ENCODE measurements around the gene UNKL. TPM values are rescaled to one million over a fixed set of nuclear protein-coding genes. Genes with fewer than 3 reads are reported as not detected.

The UNKL gene
- total RNA-seq, 1 experiment from 2014 or later, result 40.5 TPM

DNA sequence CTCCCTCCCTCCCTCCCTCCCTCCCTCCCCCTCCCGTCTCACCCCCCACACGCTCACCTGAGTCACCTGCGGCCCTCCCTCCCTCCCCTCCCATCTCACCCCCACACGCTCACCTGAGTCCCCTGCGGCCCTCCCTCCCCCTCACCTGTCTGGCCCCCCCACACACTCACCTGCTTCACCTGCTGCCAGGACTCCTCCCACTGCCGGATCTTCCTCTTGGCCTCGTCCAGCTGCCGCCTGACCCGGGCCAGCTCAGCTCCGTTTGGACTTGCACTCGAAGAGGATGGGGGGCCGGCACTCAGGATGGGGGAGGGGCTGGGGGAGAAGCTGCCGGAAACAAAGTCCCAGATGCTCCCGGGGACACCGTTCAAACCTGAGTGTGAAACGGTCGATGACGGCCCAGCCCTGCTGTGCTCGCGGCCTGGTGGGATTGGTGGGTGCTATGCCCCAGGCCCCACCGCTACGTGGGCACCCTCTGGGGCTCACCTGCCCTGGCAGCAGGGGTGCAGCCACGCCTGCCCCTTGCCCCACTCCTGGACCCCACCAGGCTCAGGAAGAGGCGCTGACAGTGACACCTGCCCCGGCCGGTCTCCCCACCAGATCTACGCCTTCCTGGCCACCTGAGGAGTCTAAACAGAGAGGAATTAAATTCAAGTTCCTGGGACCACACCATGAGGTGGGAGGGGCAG is 46.9 kb downstream of the UNKL start:
- in situ Hi-C loops (cut with HindIII; ENCODE audit: low pct_unique_long_range_greater_than_20kb, low sequenced_read_pairs), result no loop called here
- no peak for DNase-seq (ENCODE audit: low read depth)

- no peak for DNase-seq (ENCODE audit: low read depth)
- in situ Hi-C loops (cut with HindIII; ENCODE audit: low pct_unique_long_range_greater_than_20kb, low sequenced_read_pairs), result no loop called here
Measured at GRCh38 chr16:1366712-1367299, 47.7 kb downstream of the UNKL start.

DNA sequence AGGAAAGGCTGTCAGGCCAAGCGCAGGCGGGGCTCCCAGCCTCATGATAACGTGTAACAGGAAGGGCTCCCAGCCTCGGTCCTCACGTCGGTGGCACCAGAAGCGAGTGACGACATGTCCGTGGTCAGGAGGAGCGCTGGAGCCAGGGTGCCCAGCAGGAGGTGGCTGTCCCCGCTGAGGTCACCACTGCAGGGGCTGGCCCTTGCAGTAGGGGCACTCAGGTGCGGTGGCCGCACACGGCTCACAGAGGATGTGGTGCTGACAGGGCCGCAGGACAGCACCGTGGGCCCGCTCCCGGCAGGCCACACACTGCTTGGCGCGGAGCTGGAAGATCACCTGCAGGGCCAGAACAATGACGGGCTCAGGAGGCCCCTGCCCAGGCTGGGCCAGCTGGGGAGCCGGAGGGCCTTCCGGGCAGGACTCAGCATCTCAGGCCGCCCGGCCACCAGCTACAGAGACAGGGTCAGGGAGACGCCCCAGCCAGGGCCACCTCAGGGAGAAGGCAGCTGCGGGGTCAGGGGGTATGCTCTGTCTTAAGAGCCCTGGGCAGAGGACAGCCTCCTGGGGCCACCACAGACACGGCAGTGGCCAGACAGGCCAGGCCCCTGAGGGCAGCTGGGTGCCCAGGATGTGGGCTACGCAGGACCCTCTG is 48.3 kb downstream of the UNKL start:
- DNase-seq (ENCODE audit: low read depth), result no peak
- in situ Hi-C loops (cut with HindIII; ENCODE audit: low pct_unique_long_range_greater_than_20kb, low sequenced_read_pairs), result no loop called here

- in situ Hi-C loops (cut with HindIII; ENCODE audit: low pct_unique_long_range_greater_than_20kb, low sequenced_read_pairs), result no loop called here
- DNase-seq (ENCODE audit: low read depth), result no peak
Measured at GRCh38 chr16:1364510-1364909, 50.0 kb downstream of the UNKL start.

DNA sequence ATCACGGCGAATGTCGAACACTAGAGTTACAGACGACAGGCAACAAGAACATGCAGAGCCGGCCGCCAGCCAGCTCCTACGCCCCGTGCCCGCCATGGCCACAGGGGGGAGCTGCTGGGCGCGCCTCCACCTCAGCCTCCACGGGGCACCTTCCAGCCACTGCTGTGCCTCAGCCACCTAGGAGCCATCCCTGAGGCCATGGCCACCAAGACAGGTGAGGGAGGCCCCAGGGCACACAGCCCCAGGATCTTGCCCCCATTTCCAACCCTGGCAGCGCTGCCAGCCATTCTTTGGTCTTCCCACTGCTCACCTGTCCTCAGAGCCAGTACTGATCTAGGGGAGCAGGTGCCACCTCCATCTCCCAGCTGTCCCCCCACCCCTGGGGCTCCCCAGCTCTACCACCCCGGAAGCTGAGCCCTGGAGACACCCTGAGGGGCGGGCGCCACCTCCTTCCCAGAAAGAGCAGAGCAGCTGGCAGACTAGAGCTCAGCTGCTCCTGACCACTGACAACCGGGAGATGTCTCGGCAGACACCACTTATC is 50.9 kb downstream of the UNKL start:
- peak; percentile 50 for DNase-seq (ENCODE audit: low read depth)
- in situ Hi-C loops (cut with HindIII; ENCODE audit: low pct_unique_long_range_greater_than_20kb, low sequenced_read_pairs), result no loop called here

DNA sequence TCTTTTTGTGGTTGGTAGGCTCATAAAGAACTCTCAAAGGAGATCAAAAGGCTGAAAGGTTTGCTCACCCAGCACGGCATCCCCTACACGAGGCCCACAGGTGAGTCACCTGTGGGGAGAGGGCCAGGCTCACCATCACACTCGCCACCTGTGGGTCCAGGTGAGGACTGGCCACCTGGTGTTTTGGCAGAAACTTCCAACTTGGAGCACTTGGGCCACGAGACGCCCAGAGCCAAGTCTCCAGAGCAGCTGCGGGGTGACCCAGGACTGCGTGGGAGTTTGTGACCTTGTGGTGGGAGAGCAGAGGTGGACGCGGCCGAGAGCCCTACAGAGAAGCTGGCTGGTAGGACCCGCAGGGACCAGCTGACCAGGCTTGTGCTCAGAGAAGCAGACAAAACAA is 51.7 kb downstream of the UNKL start:
- DNase-seq (ENCODE audit: low read depth), result no peak
- in situ Hi-C loops (cut with HindIII; ENCODE audit: low pct_unique_long_range_greater_than_20kb, low sequenced_read_pairs), result no loop called here

DNA sequence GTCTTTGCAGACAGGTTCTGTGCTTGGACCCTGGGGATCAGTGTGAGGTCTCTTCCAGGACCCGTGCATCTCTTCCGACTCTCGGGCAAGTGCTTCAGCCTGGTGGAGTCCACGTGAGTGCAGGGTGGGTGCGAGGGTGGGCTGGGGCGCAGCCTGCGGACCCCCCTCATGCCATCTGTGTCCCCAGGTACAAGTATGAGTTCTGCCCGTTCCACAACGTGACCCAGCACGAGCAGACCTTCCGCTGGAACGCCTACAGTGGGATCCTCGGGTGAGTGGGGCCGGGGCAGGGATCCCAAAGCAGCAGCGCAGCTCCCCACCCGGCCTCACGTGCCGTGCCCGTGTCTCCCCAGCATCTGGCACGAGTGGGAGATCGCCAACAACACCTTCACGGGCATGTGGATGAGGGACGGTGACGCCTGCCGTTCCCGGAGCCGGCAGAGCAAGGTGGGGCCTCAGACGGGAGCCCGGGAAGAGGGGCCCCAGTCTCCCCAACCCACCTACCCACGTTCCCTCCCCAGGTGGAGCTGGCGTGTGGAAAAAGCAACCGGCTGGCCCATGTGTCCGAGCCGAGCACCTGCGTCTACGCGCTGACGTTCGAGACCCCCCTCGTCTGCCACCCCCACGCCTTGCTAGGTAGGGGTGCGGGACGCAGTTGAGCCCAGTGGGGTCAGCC is 52.7 kb downstream of the UNKL start:
- DNase-seq (ENCODE audit: low read depth), result no peak
- in situ Hi-C loops (cut with HindIII; ENCODE audit: low pct_unique_long_range_greater_than_20kb, low sequenced_read_pairs), result no loop called here

GRCh38 chr16:1357906-1358566 is 56.5 kb downstream of the UNKL start:
- DNase-seq (ENCODE audit: low read depth), result peak; percentile 53
- in situ Hi-C loops (cut with HindIII; ENCODE audit: low pct_unique_long_range_greater_than_20kb, low sequenced_read_pairs), result no loop called here

DNA sequence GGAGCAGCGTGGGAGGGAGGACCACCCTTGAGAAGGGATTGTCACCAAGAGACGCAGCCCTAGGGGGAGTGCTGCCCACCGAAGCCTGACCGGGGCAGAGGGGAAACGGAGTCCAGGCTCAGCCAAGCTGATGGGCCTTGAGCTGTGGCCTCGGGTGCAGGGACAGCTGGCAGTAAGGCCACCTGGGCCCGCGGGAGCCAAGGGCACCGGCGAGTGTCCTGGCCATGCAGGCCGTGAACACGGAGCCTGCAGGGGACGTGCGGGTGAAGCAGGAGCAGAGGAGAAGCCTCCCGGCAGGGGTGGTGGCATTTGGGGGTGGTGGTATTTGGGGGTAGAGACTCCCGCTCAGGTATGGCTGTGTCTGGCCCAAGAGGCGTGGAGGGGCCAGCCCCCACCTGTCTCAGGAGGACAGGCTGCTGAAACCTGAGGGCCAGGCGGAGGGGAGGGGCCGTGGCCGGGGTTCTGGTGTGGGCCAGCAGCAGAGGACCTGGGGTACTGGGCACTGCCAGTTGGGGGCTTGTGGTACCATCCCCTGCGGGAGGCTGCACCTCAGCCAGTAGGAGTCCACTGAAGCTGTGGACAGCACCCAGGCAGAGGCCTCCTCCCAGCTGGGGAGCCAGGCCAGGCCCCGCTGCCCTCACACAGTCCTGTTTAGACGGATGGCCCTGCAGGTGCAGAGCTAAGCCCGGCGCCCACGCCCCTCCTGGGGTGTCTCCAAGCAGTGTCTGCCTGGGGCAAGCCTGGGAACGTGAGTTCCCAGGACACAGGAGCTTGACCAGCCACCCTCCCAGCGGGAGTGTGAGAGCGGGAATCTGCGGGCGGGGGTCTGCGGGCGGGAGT is 58.2 kb downstream of the UNKL start:
- DNase-seq (ENCODE audit: low read depth), result no peak
- in situ Hi-C loops (cut with HindIII; ENCODE audit: low pct_unique_long_range_greater_than_20kb, low sequenced_read_pairs), result no loop called here

DNA sequence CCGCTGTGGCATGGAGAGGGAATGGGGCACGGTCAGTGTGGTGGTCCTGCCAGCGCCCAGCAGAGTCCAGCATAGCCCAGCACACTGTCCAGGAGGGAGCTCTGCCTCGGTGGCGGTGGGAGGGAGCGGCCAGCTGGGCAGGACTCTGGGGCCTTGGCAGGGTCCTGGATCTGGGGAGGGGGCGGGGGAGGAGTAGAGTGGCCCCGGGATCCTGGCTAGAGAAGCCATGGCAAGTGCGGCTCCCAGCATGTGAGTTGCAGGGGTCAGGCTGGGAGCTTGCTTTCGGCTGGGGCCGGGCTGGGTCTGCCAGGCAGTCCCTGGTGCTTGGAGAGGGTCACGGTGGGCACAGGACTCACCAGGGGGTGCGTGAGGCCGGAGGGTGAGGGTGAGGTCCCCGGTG is 58.9 kb downstream of the UNKL start:
- no peak for DNase-seq (ENCODE audit: low read depth)
- in situ Hi-C loops (cut with HindIII; ENCODE audit: low pct_unique_long_range_greater_than_20kb, low sequenced_read_pairs), result no loop called here

GRCh38 chr16:1354815-1355540 is 59.5 kb downstream of the UNKL start:
- in situ Hi-C loops (cut with HindIII; ENCODE audit: low pct_unique_long_range_greater_than_20kb, low sequenced_read_pairs), result no loop called here
- no peak for DNase-seq (ENCODE audit: low read depth)

GRCh38 chr16:1351582-1352362 is 62.7 kb downstream of the UNKL start, which contains the start of the genes GNPTG and TSR3:
Gene GNPTG, plus strand, starts transcription at chr16:1351931. Its CDS starts 35 bp downstream, at chr16:1351966.
Gene TSR3, minus strand, starts transcription at chr16:1351878. Its CDS starts 74 bp downstream, at chr16:1351804.
- peak; percentile 83 for DNase-seq (ENCODE audit: low read depth)
- in situ Hi-C loops (cut with HindIII; ENCODE audit: low pct_unique_long_range_greater_than_20kb, low sequenced_read_pairs), result no loop called here

DNA sequence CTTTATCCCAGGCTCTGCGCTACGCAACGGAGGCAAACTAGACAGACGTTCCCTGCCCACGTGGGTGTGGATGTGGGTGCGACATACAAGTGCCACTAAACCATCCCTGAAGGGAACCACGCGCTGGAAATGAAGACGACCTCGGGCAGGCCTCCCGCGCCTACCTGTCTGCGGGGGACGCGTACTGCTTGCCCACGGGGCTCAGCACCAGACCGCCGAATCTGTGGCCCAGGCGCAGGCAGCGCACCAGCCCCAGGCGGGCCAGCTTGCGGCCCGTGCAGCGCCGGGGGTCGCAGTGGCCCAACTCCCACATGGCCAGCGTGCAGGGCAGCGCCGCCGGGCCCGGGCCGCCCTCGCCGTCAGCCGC is 63.3 kb downstream of the UNKL start:
- in situ Hi-C loops (cut with HindIII; ENCODE audit: low pct_unique_long_range_greater_than_20kb, low sequenced_read_pairs), result no loop called here
- no peak for DNase-seq (ENCODE audit: low read depth)

- in situ Hi-C loops (cut with HindIII; ENCODE audit: low pct_unique_long_range_greater_than_20kb, low sequenced_read_pairs), result no loop called here
- DNase-seq (ENCODE audit: low read depth), result no peak
Measured at GRCh38 chr16:1350691-1351090, 63.8 kb downstream of the UNKL start.

DNA sequence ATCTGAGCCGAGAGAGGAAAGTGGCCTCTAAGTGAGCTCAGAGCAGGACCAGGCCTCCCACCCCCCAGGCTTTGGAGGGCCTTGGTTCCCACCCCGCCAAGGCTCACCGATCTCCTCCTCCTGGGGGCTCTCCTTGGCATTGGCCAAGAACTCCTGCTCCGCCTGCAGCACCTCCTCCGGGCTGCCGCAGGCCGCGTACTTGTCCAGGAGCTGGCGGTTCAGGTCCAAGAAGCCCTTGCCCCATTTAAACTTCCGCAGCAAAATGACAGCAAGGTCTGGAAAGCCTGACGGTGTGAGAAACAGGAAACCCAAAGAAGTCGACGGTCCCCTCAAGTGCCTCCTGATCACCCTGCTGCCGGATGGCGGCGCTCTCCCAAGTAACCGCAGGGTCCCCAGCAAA is 64.6 kb downstream of the UNKL start:
- in situ Hi-C loops (cut with HindIII; ENCODE audit: low pct_unique_long_range_greater_than_20kb, low sequenced_read_pairs), result no loop called here
- no peak for DNase-seq (ENCODE audit: low read depth)

DNA sequence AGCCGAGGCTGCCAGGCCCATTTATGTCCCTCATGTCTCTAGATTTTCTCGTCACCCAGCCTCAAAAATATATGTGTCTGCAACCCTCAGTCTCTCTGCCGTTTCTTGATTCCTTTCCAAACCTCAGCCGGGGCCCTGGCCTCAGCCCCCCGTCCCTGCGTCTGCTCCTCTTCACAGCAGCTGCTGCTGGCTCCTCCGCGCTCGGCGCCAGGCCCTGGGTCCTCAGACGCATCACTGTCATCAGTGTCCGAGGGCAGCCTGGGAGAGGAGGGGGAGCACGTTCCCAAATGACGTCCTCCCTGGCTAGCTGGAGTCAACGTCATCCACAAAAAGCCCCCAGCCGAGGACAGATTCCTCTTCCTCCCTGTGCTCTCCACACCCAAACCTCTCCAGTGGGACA is 65.2 kb downstream of the UNKL start:
- DNase-seq (ENCODE audit: low read depth), result no peak
- in situ Hi-C loops (cut with HindIII; ENCODE audit: low pct_unique_long_range_greater_than_20kb, low sequenced_read_pairs), result no loop called here
